Mesodermal cell (in vitro differentiated cells): ENCODE data around the gene LRRC42.
"Not testable (repeated sequence)": the region's sequence is repeated elsewhere in the genome, so short reads cannot be mapped to it uniquely, and the experiment has no call there.

Experiments used
- H3K27ac ChIP-seq: 2 replicates; pipeline ENCODE4 v1.7.0; 2013; ENCODE audit warnings: mild to moderate bottlenecking, low read depth, low read length, moderate library complexity; ENCODE audit not compliant: severe bottlenecking
- H3K36me3 ChIP-seq: 2 replicates; pipeline ENCODE4 v1.7.1; 2013; ENCODE audit warnings: mild to moderate bottlenecking, low read length, moderate library complexity; ENCODE audit not compliant: control insufficient read depth, insufficient read depth
- H3K4me1 ChIP-seq: one replicate; pipeline ENCODE4 v1.7.1; 2013; ENCODE audit warnings: mild to moderate bottlenecking, low read length; ENCODE audit not compliant: insufficient read depth, control insufficient read depth, poor library complexity, severe bottlenecking
- H3K4me3 ChIP-seq: 2 replicates; pipeline ENCODE4 v1.7.0; 2013; ENCODE audit warnings: low read length, control low read depth, mild to moderate bottlenecking; ENCODE audit not compliant: insufficient read depth, poor library complexity, severe bottlenecking; ENCODE audit errors: extremely low read depth
- H3K9me3 ChIP-seq: 2 replicates; pipeline ENCODE4 v1.7.1; 2013; ENCODE audit warnings: mild to moderate bottlenecking, low read length, moderate library complexity; ENCODE audit not compliant: control insufficient read depth
- WGBS, 2 experiments: methylation state at CpG; one replicate each; pipeline ENCODE4 v1.1.5; 2013; ENCODE audit warnings: missing lambda C conversion rate in 2 of 2; ENCODE audit not compliant: insufficient coverage in 2 of 2; 5-methylcytosine and 5-hydroxymethylcytosine counted together

LRRC42 gene

DNA sequence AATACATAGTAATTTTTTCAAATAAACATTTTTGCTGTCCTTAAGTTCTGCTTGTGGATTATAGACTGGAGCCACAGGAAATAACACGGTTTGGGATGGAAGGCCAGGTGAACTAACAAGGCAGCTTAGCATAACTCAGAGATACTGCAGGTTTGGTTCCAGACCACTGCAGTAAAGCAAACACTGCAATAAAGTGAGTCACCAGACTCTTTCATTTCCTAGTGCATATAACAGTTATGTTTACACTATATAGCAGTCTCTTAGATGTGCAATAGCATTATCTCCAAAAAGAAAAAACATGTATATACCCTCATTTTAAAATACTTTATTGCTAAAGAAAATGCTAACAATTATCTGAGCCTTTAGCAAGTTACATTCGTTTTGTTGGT is 22.0 kb downstream of the LRRC42 start:
- Histone ChIP-seq H3K36me3 (peaks cover 92% of the 10 kb centered on the region), H3K4me1 (no peaks in the 10 kb centered on the region), H3K9me3 (no peaks in the 10 kb centered on the region), H3K4me3 (no peak overlapping the region), H3K27ac (no peak overlapping the region)
- WGBS, 2 experiments: 83 to 100% methylated on average over 1 of the region's 2 CpGs

DNA sequence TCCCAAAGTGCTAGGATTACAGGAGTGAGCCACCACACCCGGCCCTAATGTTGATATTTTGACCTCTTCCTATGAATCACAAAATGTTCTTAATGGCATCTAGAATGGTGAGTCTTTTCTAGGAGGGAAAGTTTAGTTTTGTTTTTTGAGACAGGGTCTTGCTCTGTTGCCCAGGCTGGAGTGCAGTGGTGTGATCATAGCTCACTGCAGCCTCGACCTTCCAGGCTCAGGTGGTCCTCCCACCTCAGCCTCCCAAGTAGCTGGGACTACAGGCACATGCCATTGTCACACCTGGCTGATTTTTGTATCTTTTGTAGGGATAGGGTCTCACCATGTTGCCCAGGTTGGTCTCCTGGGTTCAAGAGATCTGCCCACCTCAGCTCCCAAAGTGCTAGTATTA is 23.2 kb downstream of the LRRC42 start:
- 67% methylated on average over 1 of the region's 2 CpGs; no CpG with 5 or more reads in 1 of the 2 experiments for WGBS, 2 experiments
- H3K27ac ChIP-seq, H3K4me1 ChIP-seq: not testable (repeated sequence)

DNA sequence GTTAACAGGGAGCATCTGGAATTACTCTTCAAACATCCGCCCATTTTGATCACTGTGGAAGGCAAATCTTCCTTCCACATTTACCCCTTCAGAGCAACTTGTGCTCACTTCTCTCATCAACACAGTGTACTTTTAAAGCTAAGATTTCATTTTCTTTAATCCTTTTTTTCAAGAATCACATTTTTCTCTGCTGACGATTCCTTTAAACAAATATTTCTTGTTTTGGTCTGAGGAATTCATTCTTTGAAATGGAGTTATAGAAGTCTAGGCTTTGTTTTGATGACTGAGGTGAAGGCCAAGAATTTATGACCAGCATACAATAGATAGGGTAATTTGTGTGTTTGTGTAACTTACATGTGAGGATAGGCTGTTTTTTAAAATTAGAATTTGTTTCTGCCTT is 25.6 kb downstream of the LRRC42 start:
- no peaks in the 10 kb centered on the region for H3K9me3 ChIP-seq
- WGBS, 2 experiments: 95 to 100% methylated on average over 1 of the region's 2 CpGs
- H3K36me3 ChIP-seq: peaks cover 66% of the 10 kb centered on the region

More for the DNA sequence above, 23.2 kb downstream of the LRRC42 start:
- H3K4me3 ChIP-seq, H3K9me3 ChIP-seq: not testable (repeated sequence)
- peaks cover 83% of the 10 kb centered on the region for H3K36me3 ChIP-seq

DNA sequence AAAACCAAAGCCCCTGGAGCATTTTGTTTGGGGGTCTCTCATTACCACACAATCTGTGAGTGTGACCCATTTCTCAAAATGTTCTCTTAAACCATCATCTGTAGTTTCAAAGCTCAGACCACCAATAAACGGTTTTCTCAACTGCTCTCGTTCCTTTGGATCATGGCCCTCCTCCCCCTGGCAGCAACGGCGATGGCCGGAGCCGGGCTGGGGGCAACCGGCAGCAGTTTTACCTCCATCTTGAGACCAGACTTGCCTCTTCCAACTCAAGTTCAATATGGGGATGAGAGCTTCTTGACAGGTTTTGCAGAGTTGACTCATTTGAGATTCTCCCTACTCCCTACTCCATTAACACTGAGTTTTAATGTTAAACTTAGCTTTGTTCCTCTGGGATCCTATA is 29.7 kb downstream of the LRRC42 start:
- H3K9me3 ChIP-seq: no peaks in the 10 kb centered on the region

More for the DNA sequence above, 25.6 kb downstream of the LRRC42 start:
- no peak overlapping the region for H3K4me3 ChIP-seq
- H3K27ac ChIP-seq: no peak overlapping the region
- H3K4me1 ChIP-seq: peaks cover 4% of the 10 kb centered on the region

DNA sequence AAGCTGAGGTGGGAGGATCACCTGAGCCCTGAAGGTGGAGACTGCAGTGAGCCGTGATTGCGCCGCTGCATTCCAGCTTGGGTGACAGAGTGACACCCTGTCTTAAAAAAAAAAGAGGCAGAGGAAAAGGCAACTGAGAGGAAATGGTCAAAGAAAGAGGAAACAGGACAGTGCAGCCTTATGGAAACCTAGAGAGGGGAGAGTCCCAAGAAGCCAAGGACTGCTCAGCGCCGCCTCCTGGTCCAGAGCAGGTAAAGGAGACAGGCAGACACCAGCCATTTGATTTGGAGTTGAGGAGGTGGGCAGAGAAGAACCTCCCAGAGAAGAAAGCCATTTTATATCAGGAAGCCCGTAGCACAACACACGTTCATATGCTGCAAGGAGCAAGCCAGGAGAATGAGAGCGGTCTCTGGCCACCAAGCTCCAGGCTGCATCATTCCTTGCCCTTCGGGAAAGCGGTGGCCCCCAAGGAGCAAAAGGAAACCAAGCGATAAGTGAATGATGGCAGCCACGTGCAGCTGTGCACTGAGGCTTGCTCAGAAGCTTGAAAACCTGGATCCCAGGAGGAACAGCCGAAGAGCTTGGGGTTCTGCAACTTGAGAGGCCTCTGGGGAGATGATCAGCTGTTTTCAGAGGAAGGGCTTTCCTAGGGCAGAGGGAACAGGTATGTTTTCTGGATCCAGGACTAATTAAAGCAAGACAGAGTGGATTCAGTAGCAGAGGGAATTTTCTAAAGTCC is 33.7 kb downstream of the LRRC42 start:
- Histone ChIP-seq H3K27ac (no peak overlapping the region), H3K4me1 (peaks cover 12% of the 10 kb centered on the region), H3K4me3 (no peak overlapping the region), H3K9me3 (no peaks in the 10 kb centered on the region), H3K36me3 (peaks cover 3% of the 10 kb centered on the region)
- 90 to 92% methylated on average over 11 to 13 of the region's 13 CpGs for WGBS, 2 experiments

More for the DNA sequence above, 29.7 kb downstream of the LRRC42 start:
- Histone ChIP-seq H3K4me1 (peaks cover 4% of the 10 kb centered on the region), H3K36me3 (peaks cover 28% of the 10 kb centered on the region), H3K4me3 (no peak overlapping the region), H3K27ac (no peak overlapping the region)
- WGBS, 2 experiments: 89 to 93% methylated on average over 4 of the region's 7 CpGs

DNA sequence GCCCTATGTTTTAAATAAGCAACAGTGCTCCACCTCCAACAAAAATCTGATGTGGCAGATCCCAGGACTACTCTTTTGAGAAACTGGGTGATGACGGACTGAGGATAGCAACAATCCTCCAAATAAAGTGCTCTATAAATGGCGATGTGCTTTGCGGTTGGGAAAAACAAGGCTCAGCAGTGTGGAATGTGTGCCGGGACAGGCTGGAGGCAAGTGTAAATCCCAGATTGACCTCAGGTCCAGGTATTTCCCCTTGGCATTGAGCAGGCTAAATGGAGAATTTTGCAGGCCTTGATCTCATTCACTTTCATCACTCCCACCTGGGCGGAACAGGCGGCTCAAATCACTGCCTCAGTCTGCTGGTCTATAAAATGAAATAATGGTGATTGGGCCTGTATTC is 35.1 kb downstream of the LRRC42 start:
- 95 to 97% methylated on average over 3 to 4 of the region's 6 CpGs for WGBS, 2 experiments
- H3K4me3 ChIP-seq: no peak overlapping the region
- H3K4me1 ChIP-seq: peaks cover 12% of the 10 kb centered on the region
- H3K9me3 ChIP-seq: no peaks in the 10 kb centered on the region
- H3K27ac ChIP-seq: no peak overlapping the region
- H3K36me3 ChIP-seq: no peaks in the 10 kb centered on the region

DNA sequence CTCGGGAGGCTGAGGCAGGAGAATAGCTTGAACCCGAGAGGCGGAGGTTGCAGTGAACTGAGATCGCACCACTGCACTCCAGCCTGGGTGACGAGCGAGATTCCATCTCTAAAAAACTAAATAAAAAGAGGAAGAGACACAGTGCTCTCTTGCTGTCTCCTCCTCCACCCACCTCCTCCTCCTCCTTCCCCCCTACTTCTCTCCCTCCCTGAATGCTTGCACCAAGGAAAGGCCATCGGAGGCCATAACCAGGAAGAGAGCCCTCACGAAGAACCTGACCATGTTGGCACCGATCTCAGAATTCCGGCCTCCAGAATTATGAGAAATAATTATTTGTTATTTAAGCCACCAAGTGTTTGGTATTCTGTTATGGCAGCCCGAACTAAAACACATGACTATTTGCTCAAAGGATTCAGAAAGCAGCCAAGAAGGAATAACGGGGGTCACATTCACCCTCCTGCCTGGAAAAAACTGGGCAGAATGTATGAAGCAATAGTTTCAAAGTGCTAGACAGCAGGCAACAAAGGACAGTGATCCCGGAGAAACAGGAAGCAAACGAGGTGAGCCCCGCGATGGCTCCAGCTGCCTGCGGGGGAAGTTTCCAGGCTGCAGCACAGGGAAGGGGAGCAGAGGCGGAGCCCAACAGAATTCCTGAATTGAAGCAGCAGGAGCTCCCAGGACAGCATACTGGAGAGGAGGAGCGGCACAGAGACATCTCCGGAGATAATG is 36.0 kb downstream of the LRRC42 start:
- H3K36me3 ChIP-seq: no peaks in the 10 kb centered on the region
- H3K4me1 ChIP-seq: peaks cover 9% of the 10 kb centered on the region
- peak overlapping the region; percentile 43 for H3K27ac ChIP-seq
- H3K9me3 ChIP-seq: no peaks in the 10 kb centered on the region
- no peak overlapping the region for H3K4me3 ChIP-seq
- 39 to 46% methylated on average over 16 of the region's 20 CpGs for WGBS, 2 experiments

DNA sequence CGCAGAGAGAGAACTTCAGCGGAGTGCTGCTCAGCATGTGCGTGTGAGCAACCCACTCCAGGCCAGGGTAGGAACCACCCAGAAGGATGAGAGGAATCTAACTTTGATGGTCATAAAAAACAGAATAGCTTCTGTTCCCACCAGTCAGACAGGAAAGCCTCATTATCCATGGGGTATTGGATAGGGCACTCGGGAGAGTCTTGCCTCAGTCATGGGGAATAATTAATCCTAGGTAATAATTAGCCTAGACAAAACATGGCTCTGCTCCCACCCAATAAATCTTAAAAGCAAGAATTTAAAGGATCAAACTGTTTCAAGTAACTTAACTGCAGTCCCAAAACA is 36.6 kb downstream of the LRRC42 start:
- WGBS, 2 experiments: 7 to 13% methylated on average over 3 to 4 of the region's 4 CpGs
- H3K36me3 ChIP-seq: no peaks in the 10 kb centered on the region
- no peak overlapping the region for H3K4me3 ChIP-seq
- peaks cover 9% of the 10 kb centered on the region for H3K4me1 ChIP-seq
- H3K9me3 ChIP-seq: no peaks in the 10 kb centered on the region
- H3K27ac ChIP-seq: peak overlapping the region; percentile 43

DNA sequence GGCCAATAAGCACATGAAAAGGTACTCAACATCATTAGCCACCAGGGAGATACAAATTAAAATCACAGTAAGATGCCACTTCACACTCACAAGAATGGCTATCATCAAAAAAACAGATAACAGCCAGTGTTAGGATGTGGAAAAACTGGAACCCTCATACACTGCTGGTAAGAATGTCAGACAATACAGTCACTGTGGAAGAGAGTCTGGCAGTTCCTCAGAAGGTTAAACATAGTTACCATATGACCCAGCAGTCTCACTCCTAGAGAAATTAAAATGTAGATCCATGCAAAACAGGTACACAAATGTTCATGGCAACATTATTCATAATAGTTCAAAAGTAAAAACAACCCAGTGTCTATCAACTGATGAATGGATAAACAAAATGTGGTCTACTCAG is 38.6 kb downstream of the LRRC42 start:
- H3K36me3 ChIP-seq: no peaks in the 10 kb centered on the region
- peaks cover 9% of the 10 kb centered on the region for H3K4me1 ChIP-seq
- no peak overlapping the region for H3K4me3 ChIP-seq
- no peaks in the 10 kb centered on the region for H3K9me3 ChIP-seq
- H3K27ac ChIP-seq: no peak overlapping the region

DNA sequence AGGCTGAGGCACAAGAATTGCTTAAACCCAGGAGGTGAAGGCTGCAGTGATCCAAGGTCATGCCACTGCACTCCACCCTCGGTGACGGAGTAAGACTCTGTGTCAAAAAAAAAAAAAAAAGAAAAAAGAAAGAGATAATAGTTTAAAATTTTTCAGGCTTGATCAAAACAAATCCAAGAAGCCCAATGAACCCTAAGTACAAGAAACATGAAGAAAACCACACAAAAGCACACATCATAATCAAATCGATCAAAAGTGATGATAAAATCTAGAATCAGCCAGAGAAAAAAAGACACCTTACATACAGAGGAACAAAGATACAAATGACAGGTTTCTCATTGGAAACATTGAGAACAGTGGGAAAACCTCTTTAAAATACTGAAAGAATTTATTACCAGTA is 40.3 kb downstream of the LRRC42 start:
- H3K27ac ChIP-seq: no peak overlapping the region
- peaks cover 9% of the 10 kb centered on the region for H3K4me1 ChIP-seq
- H3K36me3 ChIP-seq: no peaks in the 10 kb centered on the region
- H3K9me3 ChIP-seq: no peaks in the 10 kb centered on the region
- no CpG with 5 or more reads among the region's 3 CpGs for WGBS, 2 experiments
- H3K4me3 ChIP-seq: no peak overlapping the region

DNA sequence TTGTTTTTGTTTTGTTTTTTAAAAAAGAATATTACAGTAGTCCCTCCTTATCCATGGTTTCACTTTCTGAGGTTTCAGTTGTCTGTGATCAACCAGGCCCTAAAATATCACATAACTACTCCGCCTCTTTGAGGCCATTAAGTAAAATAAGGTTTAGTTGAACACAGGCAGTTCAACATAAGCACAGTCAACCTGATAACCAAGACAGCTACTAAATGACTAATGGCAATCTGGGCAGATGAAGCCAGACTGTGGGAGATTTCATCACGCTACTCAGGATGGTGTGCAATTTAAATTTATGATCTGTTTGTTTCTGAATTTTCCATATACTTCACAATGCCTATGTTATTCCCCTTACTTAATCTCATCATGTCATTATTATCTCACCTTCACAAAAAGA is 41.7 kb downstream of the LRRC42 start:
- Histone ChIP-seq H3K27ac (no peak overlapping the region), H3K4me3 (no peak overlapping the region), H3K4me1 (peaks cover under 1% of the 10 kb centered on the region), H3K36me3 (no peaks in the 10 kb centered on the region), H3K9me3 (peaks cover 8% of the 10 kb centered on the region)
- WGBS, 2 experiments: no CpG with 5 or more reads among the region's 2 CpGs
